Esophagus squamous epithelium (tissue), 5 donors: ENCODE data around the gene PCK1. TPM values are rescaled to one million over a fixed set of nuclear protein-coding genes. Genes with fewer than 3 reads are reported as not detected.

Experiments
- DNase-seq: peaks from one replicate; lab custom pipeline; 2025; lab: John Stamatoyannopoulos, UW
- H3K27ac ChIP-seq, 4 donors: fragments of 200-600 bp; sonication (generic); one replicate each; pipeline ENCODE4 v1.5.1; 2016 to 2019; ENCODE audit warnings: mild to moderate bottlenecking in 1 of 4
- H3K27me3 ChIP-seq, 4 donors: fragments of 200-600 bp; sonication (generic); 1 replicate in 3 of 4; 2 replicates in 1 of 4; pipeline versions ENCODE4 v1.5.1 to v1.6.0; 2017 to 2021; ENCODE audit warnings: antibody characterized with exemption in 1 of 4
- H3K36me3 ChIP-seq, 3 donors: fragments of 200-600 bp; sonication (generic); one replicate each; pipeline ENCODE4 v1.5.1; 2016 to 2019
- H3K4me1 ChIP-seq, 3 donors: fragments of 200-600 bp; sonication (generic); one replicate each; pipeline ENCODE4 v1.5.1; 2017 to 2019
- H3K4me3 ChIP-seq, 4 donors: fragments of 200-600 bp; sonication (generic); 1 replicate in 3 of 4; 2 replicates in 1 of 4; pipeline ENCODE4 v1.5.1; 2016 to 2019; ENCODE audit warnings: mild to moderate bottlenecking in 2 of 4, moderate library complexity in 1 of 4
- H3K9me3 ChIP-seq, 3 donors: fragments of 200-600 bp; sonication (generic); one replicate each; pipeline ENCODE4 v1.5.1; 2016 to 2019
- POLR2A ChIP-seq, 4 donors: fragments of 450-650 bp; IDR thresholded peaks; one replicate each; pipeline ENCODE4 v1.6.1; 2017; ENCODE audit warnings: antibody characterized with exemption in 4 of 4, mild to moderate bottlenecking in 4 of 4, moderate library complexity in 3 of 4
- WGBS, 2 donors: methylation state at CpG; one replicate each; pipeline ENCODE4 v1.1.5; 2018; 5-methylcytosine and 5-hydroxymethylcytosine counted together
- intact Hi-C: fragments of 100-400 bp; cut with DNase I; formaldehyde crosslinking; loops from one replicate; pipeline ENCODE4 v1.15.0; 2022
- total RNA-seq, 4 donors: library from RNA; depleted of rRNA; stranded (reverse); fragments of >200 nt; gene quantifications; one replicate each; pipeline ENCODE4 v1.1.0, GENCODE V29; 2016
- TF ChIP-seq, protein P1 (sequence below), 6 experiments: fragments of 450-650 bp in 4 of 6; fragments of 200-600 bp in 2 of 6; sonication (generic) in 2 of 6; IDR thresholded peaks; one replicate each; pipeline ENCODE4 v1.5.1; 2016 to 2019; ENCODE audit warnings: antibody characterized with exemption in 6 of 6, mild to moderate bottlenecking in 4 of 6, moderate library complexity in 4 of 6
- donor health status: DM: yes; HTN: yes; CAD: no.

The PCK1 gene
- total RNA-seq, 4 donors from 2014 or later: 0.38 to 1.4 (median 0.65) TPM

DNA sequence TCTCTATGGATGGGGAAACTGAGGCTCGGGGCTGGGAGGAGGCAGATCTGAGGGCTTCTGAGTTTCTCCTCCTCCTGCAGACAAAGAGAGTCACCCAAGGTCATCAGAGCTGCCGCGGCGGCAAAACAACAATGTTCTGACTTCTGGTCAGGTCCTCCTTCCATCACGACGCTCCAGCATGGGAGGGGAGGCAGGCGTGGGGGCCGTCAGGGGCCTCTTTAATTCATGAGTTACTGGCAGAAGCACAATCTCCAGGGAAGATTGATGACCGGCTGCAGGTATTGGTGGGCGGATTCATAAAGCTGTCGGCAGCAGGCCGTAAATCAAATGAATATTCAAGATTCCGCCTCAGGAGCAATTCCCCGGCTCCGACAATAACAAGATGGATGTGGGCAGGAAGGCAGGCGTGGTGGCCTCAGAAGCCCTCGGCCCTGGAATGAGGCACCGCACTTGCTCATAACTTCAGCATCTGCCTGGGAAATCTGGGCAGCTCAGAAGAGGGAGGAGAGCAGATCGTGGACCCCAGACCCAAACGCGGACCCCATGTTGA is 19.1 kb downstream of the PCK1 start:
- Histone ChIP-seq H3K4me1 (peaks cover 4 to 39% (median 14%) of the 10 kb centered on the region in 3 donors), H3K9me3 (no peaks in the 10 kb centered on the region), H3K4me3 (no peak overlapping the region), H3K27ac (no peak overlapping the region), H3K27me3 (peaks cover 0 to 57% (median 0%) of the 10 kb centered on the region in 4 donors), H3K36me3 (no peaks in the 10 kb centered on the region)
- DNase-seq: no peak
- intact Hi-C loops: no loop called here
- 29 to 44% methylated on average over 11 to 17 of the region's 21 CpGs for WGBS, 2 donors
- TF ChIP-seq, protein P1, sequence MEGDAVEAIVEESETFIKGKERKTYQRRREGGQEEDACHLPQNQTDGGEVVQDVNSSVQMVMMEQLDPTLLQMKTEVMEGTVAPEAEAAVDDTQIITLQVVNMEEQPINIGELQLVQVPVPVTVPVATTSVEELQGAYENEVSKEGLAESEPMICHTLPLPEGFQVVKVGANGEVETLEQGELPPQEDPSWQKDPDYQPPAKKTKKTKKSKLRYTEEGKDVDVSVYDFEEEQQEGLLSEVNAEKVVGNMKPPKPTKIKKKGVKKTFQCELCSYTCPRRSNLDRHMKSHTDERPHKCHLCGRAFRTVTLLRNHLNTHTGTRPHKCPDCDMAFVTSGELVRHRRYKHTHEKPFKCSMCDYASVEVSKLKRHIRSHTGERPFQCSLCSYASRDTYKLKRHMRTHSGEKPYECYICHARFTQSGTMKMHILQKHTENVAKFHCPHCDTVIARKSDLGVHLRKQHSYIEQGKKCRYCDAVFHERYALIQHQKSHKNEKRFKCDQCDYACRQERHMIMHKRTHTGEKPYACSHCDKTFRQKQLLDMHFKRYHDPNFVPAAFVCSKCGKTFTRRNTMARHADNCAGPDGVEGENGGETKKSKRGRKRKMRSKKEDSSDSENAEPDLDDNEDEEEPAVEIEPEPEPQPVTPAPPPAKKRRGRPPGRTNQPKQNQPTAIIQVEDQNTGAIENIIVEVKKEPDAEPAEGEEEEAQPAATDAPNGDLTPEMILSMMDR (IDR thresholded peaks at IDR 0.05): no peak
- no peak for TF ChIP-seq POLR2A (IDR thresholded peaks at IDR 0.05)

DNA sequence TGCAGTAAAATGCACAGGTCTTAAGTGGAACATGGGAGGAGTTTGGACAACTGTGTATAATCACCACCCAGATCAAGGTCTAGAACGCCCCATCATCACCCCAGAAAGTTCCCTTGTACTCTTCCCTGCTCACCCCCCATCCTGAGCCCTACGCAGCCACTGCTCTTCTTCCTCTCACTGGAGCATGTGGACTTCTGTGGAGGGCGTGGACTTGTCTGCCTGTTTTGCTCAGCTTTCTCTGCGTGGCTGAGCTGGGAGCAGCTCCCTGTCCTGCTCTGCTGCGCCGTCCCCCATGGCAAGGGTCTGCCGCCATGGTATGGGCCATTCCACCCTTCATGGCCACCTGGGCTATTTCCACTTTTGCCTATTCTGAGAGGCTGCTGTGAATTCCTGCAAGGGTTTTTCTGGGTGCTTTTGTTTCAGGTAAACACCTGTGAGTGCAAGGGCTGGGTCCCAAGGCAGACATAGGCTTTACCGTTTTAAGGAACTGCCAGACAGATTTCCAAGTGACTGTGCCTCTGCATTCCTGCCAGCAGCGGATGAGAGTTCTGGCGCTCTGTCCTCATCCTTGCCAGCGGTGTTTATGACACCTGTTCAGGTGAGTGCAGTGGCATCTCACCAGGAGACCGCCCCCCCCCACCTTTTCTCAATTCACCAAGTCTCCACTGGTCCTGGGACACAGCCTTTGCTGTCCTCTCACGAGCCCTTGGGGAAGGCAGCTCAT is 19.7 kb downstream of the PCK1 start:
- intact Hi-C loops: no loop called here
- peaks cover 0 to 53% (median 0%) of the 10 kb centered on the region in 4 donors for H3K27me3 ChIP-seq
- H3K4me3 ChIP-seq: no peak overlapping the region
- H3K9me3 ChIP-seq: no peaks in the 10 kb centered on the region
- peaks cover 4 to 44% (median 14%) of the 10 kb centered on the region in 3 donors for H3K4me1 ChIP-seq
- 76 to 79% methylated on average over 10 to 13 of the region's 13 CpGs for WGBS, 2 donors
- TF ChIP-seq, protein P1 (IDR thresholded peaks at IDR 0.05): no peak
- TF ChIP-seq POLR2A (IDR thresholded peaks at IDR 0.05): no peak
- no peak for DNase-seq
- no peaks in the 10 kb centered on the region for H3K36me3 ChIP-seq
- H3K27ac ChIP-seq: peak overlapping the region in 2 of 4 donors; percentile 22 to 82

DNA sequence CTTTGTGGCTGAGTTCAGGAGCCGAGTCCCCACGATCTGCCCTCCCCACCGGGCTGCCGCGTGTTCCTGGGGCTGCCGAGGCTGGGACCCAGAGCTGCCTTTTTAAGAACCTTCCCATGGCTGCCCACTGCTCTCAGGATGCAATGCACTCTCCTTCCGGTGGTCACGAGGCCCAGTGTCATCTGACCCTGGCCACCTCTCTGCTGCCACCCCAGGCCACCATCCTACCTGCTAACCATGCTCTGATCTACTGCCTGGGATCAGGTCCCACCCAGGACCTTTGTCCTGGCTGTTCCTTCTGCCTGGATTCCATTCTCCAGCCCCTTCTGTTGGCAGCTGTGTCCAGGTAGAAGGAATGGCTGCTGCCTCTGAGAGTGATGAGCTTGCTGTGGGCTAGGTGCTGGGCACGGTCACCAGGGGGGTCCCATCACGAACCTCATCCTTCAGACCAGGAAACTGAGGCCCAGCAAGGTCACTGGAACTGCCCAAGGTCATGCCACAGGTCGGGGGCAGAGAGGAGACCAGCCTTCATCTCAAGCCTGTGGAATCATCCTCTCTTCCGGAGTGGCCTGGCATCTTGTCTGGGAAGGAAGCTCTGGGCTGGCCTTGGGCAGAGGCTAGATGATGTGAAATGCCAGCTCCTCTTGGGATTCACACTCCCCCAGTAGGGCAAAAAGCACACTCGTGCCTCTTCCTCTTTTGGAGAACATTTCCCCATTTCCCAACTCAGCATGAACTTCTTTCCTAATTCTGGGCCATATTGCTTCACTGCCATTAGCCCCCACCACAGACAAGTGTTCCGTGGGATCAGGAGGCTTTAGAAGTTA is 20.5 kb downstream of the PCK1 start:
- Histone ChIP-seq H3K27ac (peak overlapping the region; percentile 54 to 88 (median 76)), H3K27me3 (peaks cover 0 to 57% (median 0%) of the 10 kb centered on the region in 4 donors), H3K36me3 (no peaks in the 10 kb centered on the region), H3K4me3 (no peak overlapping the region), H3K9me3 (no peaks in the 10 kb centered on the region), H3K4me1 (peaks cover 4 to 50% (median 14%) of the 10 kb centered on the region in 3 donors)
- no peak for DNase-seq
- intact Hi-C loops: no loop called here
- TF ChIP-seq, protein P1 (IDR thresholded peaks at IDR 0.05): no peak
- TF ChIP-seq POLR2A (IDR thresholded peaks at IDR 0.05): no peak
- WGBS, 2 donors: 53 to 89% methylated on average over 6 to 11 of the region's 14 CpGs

DNA sequence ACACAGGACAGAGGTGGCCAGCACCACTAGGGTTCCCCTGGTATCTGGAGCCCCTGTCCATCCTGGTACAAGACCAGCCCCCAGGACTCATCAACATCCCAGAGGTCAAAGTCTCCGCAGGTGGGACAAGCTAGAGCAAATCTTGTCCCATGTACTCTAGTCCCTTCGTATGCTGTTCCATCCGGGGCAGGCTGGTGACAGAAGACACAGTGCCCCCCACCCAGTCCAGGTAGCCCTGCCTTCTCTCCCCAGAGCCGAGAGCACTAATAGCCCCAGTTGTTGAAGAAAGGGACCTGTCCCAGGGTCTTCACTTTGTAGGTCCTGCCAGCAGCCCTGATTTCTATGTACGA is 21.1 kb downstream of the PCK1 start:
- TF ChIP-seq, protein P1 (IDR thresholded peaks at IDR 0.05): no peak
- TF ChIP-seq POLR2A (IDR thresholded peaks at IDR 0.05): no peak
- Histone ChIP-seq H3K36me3 (no peaks in the 10 kb centered on the region), H3K4me1 (peaks cover 4 to 50% (median 14%) of the 10 kb centered on the region in 3 donors), H3K4me3 (peak overlapping the region in 1 of 4 donors; percentile 35), H3K27ac (peak overlapping the region; percentile 54 to 88 (median 76)), H3K27me3 (peaks cover 0 to 54% (median 0%) of the 10 kb centered on the region in 4 donors), H3K9me3 (no peaks in the 10 kb centered on the region)
- DNase-seq: no peak
- intact Hi-C loops: no loop called here
- 67 to 74% methylated on average over 1 to 3 of the region's 5 CpGs for WGBS, 2 donors
